ENCODE results near the gene TRIP6.
"Not testable (repeated sequence)": the region's sequence is repeated elsewhere in the genome, so short reads cannot be mapped to it uniquely, and the experiment has no call there.

TRIP6 gene

GRCh38 chr7:100891568-100892247 is 24.5 kb downstream of the TRIP6 start:
- no peak for DNase-seq

DNA sequence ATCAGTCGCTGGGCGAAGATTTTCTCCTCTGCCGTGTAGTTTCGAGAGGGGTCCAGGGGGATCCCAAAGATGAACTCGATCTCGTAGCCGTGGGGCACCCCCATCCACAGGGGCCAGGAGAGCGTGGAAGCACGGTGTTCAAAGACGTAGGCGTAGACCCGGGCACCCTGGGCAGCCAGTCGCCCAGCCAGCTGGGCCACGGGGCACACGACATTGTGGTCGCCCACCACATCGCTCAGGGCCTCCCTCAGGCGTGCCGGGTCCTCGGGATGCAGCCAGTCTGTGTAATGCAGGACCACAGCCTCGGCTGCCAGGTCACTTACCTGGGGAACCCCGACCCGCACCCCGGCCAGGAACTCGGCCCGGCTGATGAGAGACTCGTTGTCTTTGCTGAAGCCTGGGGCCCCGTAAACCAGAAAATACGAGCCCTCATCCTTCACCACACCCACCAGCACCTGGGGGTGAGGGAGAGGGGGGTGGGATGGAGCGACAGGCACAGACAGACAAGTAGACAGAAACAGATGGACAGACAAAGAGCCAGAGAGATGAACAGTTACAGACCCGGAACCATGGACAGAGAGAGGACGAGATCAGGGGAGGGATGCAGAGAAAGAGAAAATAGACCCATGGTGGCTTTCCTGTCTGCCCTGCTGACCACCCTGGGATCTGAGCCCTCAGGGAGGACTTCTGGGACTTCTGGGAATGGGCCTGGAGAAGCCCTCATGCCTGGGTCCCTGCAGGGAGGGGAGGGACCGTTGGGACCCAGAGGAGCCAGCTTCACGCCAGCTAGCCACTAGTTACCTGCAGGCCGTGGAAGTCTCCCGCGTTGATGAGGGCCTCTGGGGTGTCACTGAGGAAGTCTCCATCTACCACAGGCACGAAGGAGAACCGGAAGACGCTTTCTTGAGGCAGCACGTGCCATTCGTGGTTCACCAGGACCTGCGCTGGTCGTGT is 25.5 kb downstream of the TRIP6 start:
- no peak for DNase-seq

DNA sequence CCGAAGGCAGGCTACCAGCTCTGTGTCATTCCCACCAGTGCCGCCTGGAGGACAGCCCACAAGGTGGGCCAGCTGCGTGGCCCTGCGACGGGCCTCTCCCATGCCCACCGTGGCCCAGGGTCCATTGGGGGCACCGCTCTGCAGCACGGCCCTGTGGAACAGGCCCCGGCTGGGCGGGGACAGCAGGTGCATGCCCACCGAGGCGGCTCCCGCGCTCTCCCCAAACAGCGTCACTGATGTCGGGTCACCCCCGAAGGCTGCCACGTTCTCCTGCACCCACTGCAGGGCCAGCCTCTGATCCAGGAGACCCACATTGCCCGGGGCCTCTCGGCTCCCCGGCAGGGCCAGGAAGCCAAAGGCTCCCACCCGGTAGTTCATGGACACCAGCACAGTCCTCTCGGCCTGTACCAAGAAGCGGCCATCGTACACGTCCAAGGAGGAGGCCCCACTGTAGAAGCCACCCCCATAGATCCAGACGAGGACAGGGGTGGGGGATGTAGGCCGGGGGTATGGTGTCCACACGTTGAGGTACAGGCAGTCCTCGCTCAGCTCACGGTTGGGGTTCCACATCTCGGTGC is 26.2 kb downstream of the TRIP6 start:
- no peak for DNase-seq

DNA sequence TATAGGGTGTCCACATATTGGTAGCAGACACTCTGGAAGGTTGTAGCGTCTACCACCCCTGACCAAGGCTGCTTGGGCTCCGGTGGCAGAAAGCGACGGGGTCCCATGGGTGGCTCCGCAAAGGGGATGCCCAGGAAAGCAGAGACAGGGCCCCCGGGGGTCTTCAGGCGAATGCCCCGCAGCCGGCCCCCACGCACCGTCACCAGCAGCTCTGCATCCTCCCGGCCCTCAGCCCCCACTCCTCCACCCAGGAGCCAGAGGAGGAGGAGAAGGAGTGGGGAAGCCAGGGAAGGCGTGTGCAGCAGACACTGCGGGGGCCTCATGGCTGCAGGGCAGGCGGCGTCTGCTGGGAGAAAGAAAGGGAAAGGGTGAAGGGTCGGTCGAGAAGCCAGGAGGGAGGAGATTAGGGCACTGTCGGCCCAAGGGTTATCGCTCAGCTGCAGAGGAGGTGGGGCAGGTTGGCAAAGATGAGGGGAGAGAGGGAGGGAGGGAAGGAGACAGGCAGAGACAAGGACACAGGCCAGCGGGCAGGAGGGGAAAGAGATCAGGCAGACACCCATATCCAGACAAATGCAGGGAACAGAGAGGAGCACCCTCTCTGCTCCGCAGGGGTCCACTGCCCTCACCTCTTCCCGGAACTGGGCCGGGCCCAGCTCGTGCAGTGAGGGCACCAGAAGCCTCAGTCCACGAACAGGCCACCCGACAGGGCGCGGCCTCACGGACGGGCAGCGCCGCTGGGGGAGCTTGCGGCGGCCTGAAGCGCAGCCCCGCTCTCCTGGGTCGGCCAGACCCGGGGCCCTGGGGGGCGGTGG is 26.9 kb downstream of the TRIP6 start:
- no peak for DNase-seq

- DNase-seq: no peak
Measured at GRCh38 chr7:100894860-100895700, 27.9 kb downstream of the TRIP6 start.

DNA sequence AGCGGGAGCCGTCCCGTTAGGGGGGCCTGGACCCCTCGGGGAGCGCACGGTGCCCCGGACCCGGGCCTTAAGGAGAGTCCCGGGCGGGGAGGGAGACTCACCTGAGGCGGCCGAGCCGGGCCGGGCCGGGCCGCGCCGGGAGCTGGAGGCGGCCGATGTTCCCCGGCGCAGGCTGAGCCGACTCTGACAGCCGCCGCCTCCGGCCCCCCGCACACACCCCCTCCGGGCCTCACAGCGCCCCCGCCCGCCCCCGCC is 28.4 kb downstream of the TRIP6 start, which contains the start of gene ACHE:
ACHE (minus strand) TSS at position 188 of the 255 bp plus-strand sequence. CDS start 1,656 bp downstream, outside the sequence.
- DNase-seq: no peak

DNA sequence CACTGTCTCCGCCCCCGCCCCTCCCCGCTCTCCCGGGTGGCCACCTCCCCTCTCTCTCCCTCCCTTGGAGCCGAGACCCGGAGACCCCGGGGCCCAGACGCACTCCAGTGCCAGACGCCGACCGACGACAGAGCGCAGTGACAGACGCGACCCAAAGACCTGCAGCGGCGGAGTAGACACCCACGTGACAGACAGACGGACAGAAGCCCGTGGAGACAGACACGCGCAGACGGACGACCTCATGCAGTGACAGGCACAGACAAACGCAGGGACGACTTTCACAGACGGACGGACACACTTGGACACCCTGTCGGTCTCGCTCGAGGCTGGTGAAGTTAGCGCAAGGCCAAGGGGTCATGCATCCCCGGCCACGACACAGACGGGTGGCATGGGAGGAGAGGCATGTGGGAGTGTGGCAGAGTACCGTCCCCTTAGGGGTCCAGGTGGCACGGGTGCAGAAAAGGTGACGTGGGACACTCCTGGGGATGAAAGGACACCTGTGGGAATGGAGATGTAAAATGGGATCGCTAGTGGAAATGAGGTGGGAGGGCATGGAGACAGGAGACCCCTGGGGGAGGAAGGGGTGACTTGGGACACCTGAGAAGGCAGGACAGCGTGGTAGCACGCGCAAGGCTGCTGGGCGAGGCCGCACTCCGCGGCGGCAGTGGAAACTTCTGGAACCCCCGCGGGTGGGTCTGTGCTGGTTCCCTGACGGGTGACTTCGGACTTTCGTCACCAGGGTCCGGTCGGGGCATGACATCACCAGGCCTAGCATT is 29.0 kb downstream of the TRIP6 start:
- DNase-seq: no peak

DNA sequence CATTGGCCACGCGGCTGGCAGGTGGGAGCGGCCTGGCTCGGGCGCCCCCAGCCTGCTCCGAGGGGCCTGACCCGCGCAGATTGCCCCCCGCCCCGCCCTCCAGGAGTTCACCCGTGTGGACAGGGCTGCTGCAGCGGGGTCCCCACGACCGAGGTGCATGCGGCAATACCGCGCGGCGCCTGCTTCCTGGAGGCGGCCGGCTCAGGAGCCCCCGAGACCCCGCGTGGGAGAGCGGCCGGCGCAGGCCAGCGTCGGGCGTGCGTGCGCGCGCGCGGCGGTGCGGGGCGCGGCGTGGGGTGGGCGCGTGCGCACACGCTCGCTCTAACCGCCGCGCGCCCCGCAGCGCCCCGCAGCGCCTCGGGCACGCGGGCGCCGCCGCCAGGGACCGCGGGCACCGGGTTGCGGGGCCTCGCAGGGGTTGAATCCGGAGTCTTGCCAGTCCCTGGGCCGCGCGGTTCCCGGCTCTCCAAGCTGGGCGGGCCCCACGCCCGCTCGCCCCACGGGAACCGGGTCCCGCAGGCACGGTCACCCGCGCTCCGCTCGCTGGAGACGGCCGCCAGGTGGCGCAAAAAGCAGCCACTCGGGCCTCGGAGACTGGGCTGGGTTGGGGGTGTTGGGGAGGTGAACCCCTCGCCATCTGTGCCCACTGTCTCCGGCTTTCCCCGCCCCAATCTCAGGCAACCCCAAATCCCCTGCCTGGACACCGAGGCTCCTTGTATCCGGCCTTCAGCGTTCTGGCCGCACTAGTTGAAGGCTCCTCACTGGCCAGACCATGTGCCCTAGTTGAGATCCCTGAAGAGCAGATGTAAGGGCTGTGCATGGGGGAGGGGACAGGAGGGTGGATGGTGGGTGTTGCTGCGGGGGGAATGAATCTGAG is 29.8 kb downstream of the TRIP6 start:
- DNase-seq: no peak

DNA sequence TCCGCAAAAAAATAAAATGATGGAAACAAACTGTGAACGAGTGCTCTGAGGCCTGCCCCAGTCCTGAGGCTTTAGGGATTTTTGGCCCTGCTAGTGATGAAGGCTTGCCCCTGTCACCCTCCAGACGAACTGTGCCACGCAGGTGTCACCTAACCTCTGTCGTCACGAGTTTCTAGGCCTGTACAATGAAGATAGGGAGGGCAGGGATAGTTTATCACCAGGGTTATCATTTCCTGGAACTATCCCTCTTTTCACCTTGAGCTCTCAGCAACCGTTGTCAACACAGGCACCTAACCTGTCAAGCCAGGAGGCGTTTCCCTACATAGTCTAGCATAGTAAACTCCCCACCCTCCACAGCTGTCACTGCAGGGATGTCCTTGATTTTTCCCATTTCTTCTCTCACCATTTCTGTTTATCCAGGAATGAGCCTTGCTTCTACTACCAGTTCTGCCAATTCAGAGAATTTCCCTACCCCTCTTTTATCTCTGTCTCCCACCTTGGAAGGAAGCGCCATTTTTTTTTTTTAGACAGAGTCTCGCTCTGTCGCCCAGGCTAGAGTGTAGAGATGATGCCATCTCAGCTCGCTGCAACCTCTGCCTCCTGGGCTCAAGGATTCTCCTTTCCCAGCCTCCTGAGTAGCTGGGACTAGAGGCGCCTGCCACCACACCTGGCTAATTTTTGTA is 30.7 kb downstream of the TRIP6 start:
- DNase-seq: no peak

GRCh38 chr7:100899432-100899831 is 32.2 kb downstream of the TRIP6 start:
- DNase-seq: no peak

DNA sequence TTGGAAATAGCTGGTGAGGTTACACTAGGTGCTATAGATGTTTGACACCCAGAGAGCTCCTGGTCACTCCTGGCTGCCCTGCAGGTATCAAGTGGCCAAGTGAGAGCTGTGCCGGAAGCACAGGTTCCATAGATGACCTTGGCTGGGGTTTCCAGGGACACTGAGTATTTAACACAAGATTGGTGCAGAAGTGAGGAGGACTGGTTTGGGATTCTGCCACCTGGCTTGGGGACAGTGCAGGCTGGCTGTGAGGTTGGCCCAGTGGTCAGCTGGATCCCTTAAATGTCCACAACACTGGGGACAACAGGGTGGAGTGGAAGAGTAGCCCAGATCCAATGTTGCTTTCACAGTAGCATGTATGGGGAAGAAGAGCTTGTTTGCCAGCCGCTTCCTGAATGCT is 33.8 kb downstream of the TRIP6 start:
- DNase-seq: no peak

- DNase-seq: no peak
Measured at GRCh38 chr7:100901921-100902332, 34.7 kb downstream of the TRIP6 start.

- no peak for DNase-seq
Measured at GRCh38 chr7:100902638-100903037, 35.5 kb downstream of the TRIP6 start.

GRCh38 chr7:100908512-100908911 is 41.3 kb downstream of the TRIP6 start:
- DNase-seq: no peak

DNA sequence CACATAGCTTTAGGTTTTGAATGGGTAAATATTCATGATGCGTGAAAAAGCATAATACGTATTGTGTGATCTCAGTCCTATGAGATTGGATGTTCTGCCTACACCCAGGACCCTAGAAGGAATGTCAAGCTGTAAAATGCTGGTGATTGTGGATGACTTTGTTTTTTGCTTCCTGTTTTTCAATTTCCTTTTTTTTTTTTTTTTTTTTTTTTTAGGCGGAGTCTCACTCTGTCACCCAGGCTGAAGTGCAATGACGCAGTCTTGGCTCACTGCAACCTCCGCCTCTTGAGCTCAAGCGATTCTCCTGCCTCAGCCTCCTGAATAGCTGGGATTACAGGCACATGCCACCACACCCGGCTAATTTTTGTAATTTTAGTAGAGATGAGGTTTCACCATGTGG is 43.3 kb downstream of the TRIP6 start:
- DNase-seq: not testable (repeated sequence)

DNA sequence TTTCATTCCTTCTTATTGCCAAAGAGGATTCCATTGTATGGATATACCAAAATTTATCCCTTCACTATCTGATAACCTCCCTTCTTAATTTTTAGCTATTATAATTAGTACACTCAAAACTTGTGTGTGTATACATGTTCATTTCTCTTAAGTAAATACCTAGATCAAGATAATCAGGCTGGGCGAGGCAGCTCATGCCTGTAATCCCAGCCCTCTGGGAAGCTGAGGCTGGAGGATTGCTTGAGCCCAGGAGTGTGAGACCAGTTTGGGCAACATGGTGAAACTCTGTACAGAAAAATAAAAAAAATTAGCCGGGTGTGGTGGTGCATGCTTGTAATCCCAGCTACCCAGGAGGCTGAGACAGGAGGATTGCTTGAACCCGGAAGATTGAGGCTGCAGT is 44.3 kb downstream of the TRIP6 start:
- DNase-seq: no peak

DNA sequence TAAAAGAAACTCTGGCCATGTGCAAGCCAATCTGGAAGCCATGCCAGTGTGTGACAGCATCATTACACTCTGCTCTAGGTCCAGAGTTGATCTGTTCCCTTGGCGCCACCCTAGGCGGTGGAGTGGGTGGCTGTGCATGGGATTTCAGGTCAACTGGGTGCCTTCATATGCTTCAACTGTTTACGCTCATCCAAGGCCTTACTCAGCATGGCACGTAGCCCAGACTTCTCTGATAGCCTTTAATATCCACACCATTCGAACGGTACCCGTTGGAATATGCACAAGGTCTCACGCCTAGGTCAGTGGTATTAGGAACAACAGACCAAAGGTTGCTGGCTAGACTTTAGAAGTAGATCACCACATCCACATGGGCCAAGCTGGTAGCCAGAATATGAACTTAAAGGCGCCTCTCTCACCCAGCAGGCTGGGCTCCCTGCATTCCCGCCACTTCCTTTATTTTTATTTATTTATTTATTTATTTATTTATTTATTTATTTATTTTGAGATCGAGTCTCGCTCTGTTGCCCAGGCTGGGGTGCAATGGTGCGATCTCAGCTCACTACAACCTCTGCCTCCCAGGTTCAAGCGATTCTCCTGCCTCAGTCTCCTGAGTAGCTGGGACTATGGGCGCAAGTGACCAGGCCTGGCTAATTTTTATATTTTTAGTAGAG is 47.2 kb downstream of the TRIP6 start:
- no peak for DNase-seq

- DNase-seq: no peak
Measured at GRCh38 chr7:100914879-100915447, 47.8 kb downstream of the TRIP6 start.

GRCh38 chr7:100919335-100919734 is 52.1 kb downstream of the TRIP6 start:
- not testable (repeated sequence) for DNase-seq

Data from amniotic stem cell (primary cell).